RKO (cell line): Measurements from ENCODE around the gene CPTP.
A peak's percentile ranks its signal among the peaks of the same experiment; 100 is the strongest.
"Not testable (repeated sequence)": the region's sequence is repeated elsewhere in the genome, so short reads cannot be mapped to it uniquely, and the experiment has no call there.

Experiments
- DNase-seq: peaks from one replicate; pipeline ENCODE4 v3.0.0-alpha.2; 2016; ENCODE audit warnings: low spot score

The CPTP gene

GRCh38 chr1:1306661-1307260 is 17.8 kb upstream of the CPTP start:
- no peak for DNase-seq

GRCh38 chr1:1307261-1307922 is 17.2 kb upstream of the CPTP start:
- no peak for DNase-seq

GRCh38 chr1:1307923-1308755 is 16.5 kb upstream of the CPTP start, which contains the start of the genes ACAP3 and PUSL1:
ACAP3 (minus strand) TSS chr1:1307930; CDS start chr1:1307815, 115 bp downstream.
PUSL1 (plus strand) TSS chr1:1308597; CDS start chr1:1308644, 47 bp downstream.
- DNase-seq, result peak; percentile 93

- DNase-seq, result no peak
Observed at GRCh38 chr1:1308756-1309250, 15.8 kb upstream of the CPTP start.

- no peak for DNase-seq
Observed at GRCh38 chr1:1309251-1310108, 15.1 kb upstream of the CPTP start.

- DNase-seq, result no peak
Observed at GRCh38 chr1:1310109-1310385, 14.6 kb upstream of the CPTP start.

- DNase-seq, result no peak
Observed at GRCh38 chr1:1310476-1311053, 14.0 kb upstream of the CPTP start.

GRCh38 chr1:1311107-1312104 is 13.2 kb upstream of the CPTP start:
- DNase-seq, result no peak

- no peak for DNase-seq
Observed at GRCh38 chr1:1312450-1313314, 11.9 kb upstream of the CPTP start.

GRCh38 chr1:1313500-1314236 is 10.9 kb upstream of the CPTP start:
- DNase-seq, result no peak

- no peak for DNase-seq
Observed at GRCh38 chr1:1314237-1314586, 10.4 kb upstream of the CPTP start.

GRCh38 chr1:1314678-1315335 is 9.8 kb upstream of the CPTP start:
- DNase-seq, result no peak

GRCh38 chr1:1315435-1315954 is 9.1 kb upstream of the CPTP start:
- no peak for DNase-seq

GRCh38 chr1:1316199-1316598 is 8.4 kb upstream of the CPTP start:
- DNase-seq, result not testable (repeated sequence)

- DNase-seq, result no peak
Observed at GRCh38 chr1:1317420-1317819, 7.2 kb upstream of the CPTP start.

- peak; percentile 82 for DNase-seq
Observed at GRCh38 chr1:1318131-1318652, 6.4 kb upstream of the CPTP start.

- no peak for DNase-seq
Observed at GRCh38 chr1:1318777-1319645, 5.6 kb upstream of the CPTP start.
